Ishikawa (cell line): ENCODE results near the gene LRBA.

Experiments
- CEBPB ChIP-seq: IDR thresholded peaks from 2 replicates; pipeline ENCODE4 v1.6.1; 2012
- CREB1 ChIP-seq: IDR thresholded peaks from 2 replicates; pipeline ENCODE4 v1.6.1; 2012; ENCODE audit warnings: low read depth
- EP300 ChIP-seq: IDR thresholded peaks from 2 replicates; pipeline ENCODE4 v1.6.1; 2012; ENCODE audit warnings: borderline replicate concordance
- FOXM1 ChIP-seq: IDR thresholded peaks from 2 replicates; pipeline ENCODE4 v1.6.1; 2012; ENCODE audit warnings: low read depth, borderline replicate concordance
- MAX ChIP-seq: IDR thresholded peaks from 2 replicates; pipeline ENCODE4 v1.6.1; 2012
- RAD21 ChIP-seq: IDR thresholded peaks from 2 replicates; pipeline ENCODE4 v1.6.1; 2012; ENCODE audit warnings: low read depth
- REST ChIP-seq: IDR thresholded peaks from 2 replicates; pipeline ENCODE4 v1.6.1; 2012; ENCODE audit warnings: low read depth, mild to moderate bottlenecking
- TAF1 ChIP-seq: IDR thresholded peaks from 2 replicates; pipeline ENCODE4 v1.6.1; 2012; ENCODE audit warnings: low read depth, mild to moderate bottlenecking
- TCF12 ChIP-seq: IDR thresholded peaks from 2 replicates; pipeline ENCODE4 v1.6.1; 2012; ENCODE audit warnings: low read depth
- TEAD4 ChIP-seq: IDR thresholded peaks from 2 replicates; pipeline ENCODE4 v1.6.1; 2012
- USF1 ChIP-seq: IDR thresholded peaks from 2 replicates; pipeline ENCODE4 v1.6.1; 2012
- YY1 ChIP-seq: IDR thresholded peaks from 2 replicates; pipeline ENCODE4 v1.6.1; 2012; ENCODE audit warnings: low read depth

GRCh38 chr4:150332961-150333360 lies 682.1 kb downstream of the LRBA start:
- no peak for TF ChIP-seq REST
- TF ChIP-seq FOXM1 = no peak
- TF ChIP-seq TAF1 = no peak
- no peak for TF ChIP-seq YY1
- TF ChIP-seq RAD21 = no peak
- TF ChIP-seq USF1 = no peak
- TF ChIP-seq TEAD4 = no peak
- TF ChIP-seq TCF12 = no peak
- TF ChIP-seq CREB1 = no peak
- TF ChIP-seq CEBPB = no peak
- no peak for TF ChIP-seq EP300
- no peak for TF ChIP-seq MAX
